IPS-NIHi11 (cell line): ENCODE measurements around the gene C9orf72.

Experiments used
- DNase-seq: peaks from one replicate; pipeline ENCODE4 v3.0.0; 2012; ENCODE audit warnings: mixed read lengths, low spot score

C9orf72 gene

DNA sequence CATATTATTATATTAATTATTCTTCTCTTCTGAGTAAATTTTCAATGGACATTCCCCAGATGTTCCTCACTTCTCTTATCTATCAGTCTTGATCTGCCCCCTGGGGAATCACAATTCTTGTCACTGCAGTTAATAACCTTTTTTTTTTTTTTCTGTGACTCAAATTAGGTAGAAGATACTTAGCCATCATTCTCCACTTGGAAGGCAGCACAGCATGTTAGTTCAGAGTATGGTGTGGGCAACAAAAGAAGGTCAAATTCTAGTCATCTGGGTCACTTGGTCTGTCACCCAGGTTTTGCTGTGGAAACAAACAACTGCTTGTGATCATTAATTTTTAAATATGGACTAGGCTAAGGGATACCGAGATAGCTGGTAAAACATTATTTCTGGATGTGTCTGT, 35.5 kb downstream of the C9orf72 start:
- DNase-seq, result no peak

DNA sequence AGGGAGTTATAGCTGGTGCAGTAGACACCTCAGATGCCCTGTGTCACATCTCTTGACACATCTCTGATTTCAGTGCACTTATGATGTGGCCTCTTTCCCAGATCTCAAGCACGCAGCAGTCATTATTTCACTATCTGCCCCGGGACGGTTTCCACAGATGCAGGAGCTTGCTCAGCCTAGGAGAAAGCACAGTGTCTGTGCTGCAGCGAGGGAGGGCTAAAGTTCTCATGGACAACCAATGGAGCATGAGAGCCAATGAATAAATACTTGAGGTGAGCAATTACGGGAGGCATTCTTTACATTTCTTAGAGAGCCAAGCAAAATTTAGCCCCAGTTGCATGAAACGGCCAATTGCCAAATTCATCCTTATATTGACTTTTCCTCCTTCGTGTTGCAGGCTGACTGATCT, 36.2 kb downstream of the C9orf72 start:
- no peak for DNase-seq

DNA sequence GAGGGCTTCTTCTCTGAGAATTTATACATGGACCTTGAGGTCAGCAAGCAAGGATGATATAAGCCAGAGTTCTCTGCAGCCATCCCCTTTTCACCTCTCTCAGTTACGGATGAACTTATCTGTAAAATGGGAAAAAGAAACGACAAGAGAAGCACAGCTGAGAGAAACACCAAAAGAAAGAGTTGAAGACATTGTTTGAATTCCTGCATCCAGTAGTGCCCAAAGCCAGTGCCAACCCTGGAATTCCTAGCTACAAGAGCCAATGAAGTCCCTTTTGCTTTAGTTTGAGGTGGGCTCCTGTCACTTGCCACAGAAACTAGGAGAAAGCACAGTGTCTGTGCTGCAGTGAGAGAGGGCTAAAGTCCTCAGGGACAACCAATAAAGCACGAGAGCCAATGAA, 37.1 kb downstream of the C9orf72 start:
- DNase-seq, result no peak

- DNase-seq, result peak; percentile 47
Measured at GRCh38 chr9:27535701-27536118, 37.6 kb downstream of the C9orf72 start.

DNA sequence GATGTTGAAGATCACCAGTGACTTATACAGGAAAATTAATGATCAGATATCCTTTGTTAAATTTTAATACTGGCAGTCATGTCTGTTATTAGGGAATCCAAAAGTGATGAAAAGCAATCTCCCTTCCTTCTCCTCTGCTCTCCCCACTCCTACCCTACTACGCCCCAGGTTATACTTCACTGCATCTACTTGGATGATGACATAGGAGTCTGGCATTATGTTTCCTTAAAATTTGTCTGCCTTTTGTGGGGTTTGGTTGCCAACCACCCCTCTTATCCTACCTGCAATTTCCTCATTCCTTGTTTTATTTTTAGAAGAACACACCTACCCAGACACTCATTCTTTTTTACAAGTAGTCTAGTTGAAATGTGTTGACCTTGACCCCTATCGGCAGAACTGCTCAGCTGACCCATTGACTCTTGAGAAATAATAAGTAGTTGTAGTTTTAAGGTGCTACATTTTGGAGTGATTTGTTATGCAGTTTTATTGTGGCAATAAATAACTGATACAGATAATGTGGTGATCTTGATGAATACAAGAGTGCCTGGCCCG, 38.5 kb downstream of the C9orf72 start:
- no peak for DNase-seq

GRCh38 chr9:27534131-27534530, 39.1 kb downstream of the C9orf72 start:
- DNase-seq, result no peak

DNA sequence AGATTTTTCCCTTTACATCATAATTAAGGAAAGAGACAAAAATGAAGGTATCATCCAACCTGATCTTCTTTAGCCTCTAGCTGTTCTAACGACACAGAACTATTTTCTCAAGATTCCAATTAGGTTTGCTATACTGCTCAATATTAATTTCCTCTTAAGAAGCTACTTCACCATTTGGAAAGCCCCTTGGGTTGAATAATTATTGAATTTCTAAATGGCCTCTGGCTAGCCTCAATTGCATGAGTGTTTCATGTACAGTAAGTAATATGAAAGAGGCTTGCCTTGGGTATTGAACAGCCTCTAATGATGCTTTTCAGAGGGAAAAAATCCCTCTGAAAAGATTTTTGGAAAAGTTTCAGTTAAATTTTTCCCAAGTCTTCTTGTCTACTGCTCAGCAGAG, 40.0 kb downstream of the C9orf72 start:
- DNase-seq, result no peak

DNA sequence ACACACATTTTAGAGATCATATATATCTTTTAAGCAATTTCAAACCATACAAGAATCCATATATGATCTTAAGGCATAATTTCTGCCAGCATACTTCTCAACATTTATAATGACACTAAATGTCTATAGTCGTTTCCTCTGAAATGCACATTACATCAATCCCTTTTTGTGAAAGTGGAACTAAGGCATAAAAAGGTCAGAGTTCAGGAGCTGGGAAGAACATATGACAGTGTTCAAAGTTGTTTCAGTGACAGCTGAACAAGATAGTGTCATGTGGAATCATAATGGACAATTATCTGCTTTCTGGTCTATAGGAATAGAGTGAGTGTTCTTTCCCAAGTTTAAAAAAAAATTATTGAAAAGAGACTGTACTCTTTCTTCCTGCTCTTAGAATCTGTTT, 41.2 kb downstream of the C9orf72 start:
- no peak for DNase-seq

DNA sequence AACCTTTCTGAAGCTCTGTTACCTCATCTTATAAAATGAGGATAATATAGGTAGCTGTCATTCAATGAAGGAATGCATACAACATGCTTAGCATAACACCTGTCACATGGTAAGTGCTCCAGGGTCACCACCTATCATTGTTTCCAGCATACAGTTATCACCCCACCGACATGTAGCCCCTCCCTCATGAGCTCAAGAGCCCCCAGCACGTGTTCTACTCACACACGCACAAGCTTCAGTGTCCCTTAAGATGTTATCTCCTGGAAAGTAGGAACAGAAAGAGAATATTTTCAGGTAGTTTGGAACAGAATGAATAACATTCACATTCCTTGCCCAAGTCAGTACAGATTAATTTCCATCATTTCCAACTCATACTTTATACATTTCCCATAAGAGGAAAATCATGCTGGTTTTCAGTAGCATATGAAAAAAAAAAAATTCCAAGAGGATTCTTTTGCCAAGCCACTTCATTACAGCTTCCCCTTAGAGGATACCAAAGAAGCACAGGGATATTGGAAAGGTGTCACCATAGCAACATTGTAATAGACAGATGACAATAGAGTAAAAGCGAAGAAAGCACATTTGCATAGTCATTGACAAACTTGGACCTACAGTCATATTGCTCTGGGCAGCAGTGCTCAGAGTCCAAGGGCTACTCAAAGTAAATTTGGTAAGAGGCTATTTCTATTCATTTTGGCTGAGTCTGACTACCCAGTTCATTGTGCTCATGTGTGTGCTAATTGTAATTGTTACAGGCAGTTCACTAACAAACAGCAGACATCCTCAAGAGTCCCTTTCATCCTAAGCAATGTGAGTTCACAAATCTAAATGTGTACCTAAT, 42.1 kb downstream of the C9orf72 start:
- DNase-seq, result no peak

- DNase-seq, result peak; percentile 84
Measured at GRCh38 chr9:27529316-27530278, 43.7 kb downstream of the C9orf72 start, which contains the start of gene MOB3B. MOB3B (minus strand) TSS chr9:27529814; CDS start chr9:27455550, 74,264 bp downstream.

DNA sequence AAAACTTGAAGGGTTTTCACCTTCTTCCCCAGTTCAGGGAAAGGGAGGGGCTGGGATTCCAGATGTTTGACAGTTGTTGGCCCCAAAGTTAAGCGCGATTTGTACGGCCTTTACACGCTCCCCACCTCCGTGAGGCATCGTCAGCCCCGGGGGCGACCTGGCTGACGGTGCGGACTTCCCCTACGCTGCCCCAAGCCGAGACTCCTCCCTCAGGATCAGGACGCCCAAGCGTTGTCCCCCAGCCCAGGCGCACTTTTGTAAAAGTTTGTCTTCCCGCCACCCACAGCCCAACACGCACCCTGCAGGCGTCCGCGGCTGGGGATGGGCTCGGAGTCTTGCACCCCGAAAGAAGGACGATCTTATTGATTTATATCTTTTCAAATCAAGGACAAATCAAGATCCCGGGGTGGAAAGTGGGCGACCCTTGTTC, 44.4 kb downstream of the C9orf72 start:
- DNase-seq, result peak; percentile 50

DNA sequence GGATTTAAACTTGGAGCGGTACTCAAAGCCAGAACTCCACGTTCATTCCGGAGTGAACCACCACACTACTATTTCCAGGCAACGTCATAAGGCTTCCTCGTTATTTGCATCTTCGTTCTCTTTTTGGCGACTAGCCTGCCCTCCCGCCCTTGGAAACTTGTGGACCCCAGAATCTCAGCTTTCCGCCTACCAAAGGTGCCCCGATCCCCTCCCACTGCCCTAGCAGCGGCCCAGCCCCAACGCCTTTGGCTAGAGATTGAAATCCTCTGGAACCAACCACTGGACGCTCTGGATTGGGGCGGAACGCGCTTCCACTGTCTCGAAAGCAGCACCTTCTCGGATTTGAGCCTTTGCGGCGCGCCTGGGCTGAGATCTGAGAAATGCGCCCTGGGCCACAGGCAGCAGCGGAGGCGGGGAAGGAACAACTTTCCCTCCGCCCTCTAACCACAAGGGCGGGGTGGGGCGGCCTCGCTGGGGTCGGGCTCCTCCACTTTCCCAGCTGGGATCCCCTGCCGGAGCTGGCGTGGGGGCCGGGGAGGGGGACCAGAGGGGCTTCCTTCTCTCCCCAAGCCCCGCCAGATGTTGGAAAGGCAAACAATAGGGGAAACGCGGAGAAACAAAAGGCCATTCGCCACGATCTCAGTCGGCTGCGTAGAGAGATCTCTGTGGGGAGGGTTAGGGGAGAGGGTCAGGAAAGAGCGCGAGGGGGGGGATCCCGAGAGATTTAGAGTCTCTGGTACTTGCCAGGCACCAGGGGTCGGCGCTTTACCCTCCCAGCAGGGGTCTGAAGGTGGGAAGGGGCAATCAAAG, 45.0 kb downstream of the C9orf72 start:
- peak; percentile 70 for DNase-seq

GRCh38 chr9:27527702-27528075, 45.6 kb downstream of the C9orf72 start:
- no peak for DNase-seq

DNA sequence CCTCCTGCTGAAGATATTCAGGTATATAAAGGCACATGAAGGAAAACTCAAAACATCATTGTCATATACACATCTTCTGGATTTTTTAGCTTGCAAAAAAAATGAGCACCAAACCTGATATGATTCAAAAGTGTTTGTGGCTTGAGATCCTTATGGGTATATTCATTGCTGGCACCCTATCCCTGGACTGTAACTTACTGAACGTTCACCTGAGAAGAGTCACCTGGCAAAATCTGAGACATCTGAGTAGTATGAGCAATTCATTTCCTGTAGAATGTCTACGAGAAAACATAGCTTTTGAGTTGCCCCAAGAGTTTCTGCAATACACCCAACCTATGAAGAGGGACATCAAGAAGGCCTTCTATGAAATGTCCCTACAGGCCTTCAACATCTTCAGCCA, 49.0 kb downstream of the C9orf72 start, which contains the start of gene IFNK:
TSS of gene IFNK (plus strand) at position 55 of the 400 bp plus-strand sequence. CDS start at position 102, 47 bp downstream.
- DNase-seq, result no peak

DNA sequence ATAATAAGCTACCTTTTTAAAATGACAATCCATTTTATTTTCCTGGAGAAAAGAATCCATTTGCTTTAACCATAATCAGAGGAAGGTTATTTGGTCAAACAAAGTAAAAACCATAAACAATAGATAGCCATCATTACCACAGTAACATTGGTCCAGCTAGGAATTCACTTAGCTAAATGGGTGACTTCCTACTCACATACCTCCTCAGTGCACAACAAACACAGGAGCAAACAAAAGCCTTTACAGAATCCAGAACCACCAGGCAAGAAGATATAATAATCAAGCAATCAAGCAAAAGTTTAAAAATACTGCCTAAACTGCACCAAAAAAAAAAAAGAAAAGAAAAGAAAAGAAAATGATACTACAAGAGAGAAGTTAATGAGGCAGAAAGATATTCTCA, 50.1 kb downstream of the C9orf72 start:
- DNase-seq, result no peak

DNA sequence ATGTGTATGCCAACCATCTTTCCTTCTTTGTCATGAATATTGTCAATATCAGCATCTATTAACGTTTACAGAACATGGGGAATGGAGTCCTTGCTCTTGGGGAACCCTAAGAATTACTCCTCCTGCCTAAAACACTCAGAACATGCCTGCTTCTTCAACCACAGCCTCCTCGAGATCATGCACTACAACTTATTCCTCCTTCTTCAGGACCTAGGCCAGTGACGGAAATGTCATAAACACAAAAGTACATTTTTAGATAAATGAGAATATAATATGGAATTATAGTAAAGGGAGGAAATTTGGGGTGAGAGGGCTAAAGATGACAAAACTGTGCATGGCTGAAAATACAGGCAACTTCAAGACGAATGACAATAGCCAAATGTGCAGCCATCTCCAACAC, 52.3 kb downstream of the C9orf72 start:
- no peak for DNase-seq

DNA sequence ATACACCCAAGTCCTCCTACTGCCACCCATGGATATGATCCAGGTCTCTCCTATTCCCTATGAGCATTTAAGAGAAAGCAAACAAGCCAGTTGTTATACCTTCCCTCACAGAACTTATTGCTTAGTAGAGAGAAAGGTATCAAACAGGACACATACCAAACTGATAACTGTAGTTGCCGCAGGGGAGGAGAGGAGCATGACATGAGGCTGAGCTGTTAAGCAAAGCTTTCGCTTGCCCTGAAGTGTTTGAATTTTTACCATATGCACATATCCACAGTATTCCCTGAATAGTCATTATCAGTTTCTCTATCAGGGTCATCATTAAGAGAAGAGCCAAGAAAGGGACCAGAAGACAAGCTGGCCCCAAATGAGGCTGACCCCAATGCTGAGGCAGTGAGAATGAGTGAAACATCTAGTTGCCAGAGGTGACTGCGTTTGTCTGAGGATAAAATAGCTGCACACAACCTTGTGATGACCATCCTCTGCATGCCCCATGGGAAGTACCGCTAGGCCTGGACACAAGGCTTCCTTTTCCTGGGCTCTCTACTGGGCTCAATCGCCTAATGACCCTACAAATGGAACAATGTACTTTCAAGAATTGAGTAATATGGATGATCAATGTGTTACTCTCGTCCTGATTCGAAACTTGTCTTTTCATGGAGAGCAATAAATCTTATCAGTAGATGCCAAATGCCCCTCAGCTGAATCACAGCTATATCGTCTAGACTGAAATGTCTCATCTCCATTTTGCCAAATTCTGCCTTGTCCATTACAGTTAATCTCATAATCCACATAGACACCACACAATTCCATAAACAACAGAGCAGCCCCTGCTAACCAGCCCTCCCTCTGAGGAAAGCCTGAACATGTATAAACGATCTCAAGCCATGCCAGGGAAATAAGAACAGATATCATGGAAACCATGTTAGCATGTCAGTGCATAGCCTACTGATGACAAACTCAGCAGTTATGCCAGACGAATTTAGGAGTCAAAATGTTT, 53.5 kb downstream of the C9orf72 start:
- no peak for DNase-seq

DNA sequence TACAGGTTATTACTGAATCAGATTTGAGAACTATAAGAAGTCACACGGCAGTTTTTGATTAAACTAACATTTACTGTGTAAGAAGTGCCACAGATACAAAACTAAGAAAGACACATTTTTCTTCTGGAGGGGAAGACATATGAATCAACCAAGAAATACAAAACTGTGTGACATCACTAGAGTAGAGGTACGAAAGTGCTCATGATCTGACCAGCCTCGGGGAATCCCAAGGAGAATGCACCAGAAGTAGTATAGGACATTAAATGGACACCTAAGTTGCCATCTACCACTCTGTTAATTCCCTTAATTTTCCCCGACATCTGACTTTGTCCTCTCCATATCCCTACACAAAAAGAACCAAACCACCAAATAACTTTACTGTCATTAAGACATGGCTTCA, 54.5 kb downstream of the C9orf72 start:
- no peak for DNase-seq

- DNase-seq, result no peak
Measured at GRCh38 chr9:27518006-27518405, 55.3 kb downstream of the C9orf72 start.

GRCh38 chr9:27514551-27514950, 58.7 kb downstream of the C9orf72 start:
- no peak for DNase-seq
